GM19397 (cell line): ENCODE results near the gene DSEL.

Source experiments
- ATAC-seq: cut with Tn5 transposase; IDR thresholded peaks from one replicate; pipeline ENCODE4 v1.9.1; 2021; ENCODE audit warnings: mild to moderate bottlenecking, moderate library complexity; ENCODE audit not compliant: unreplicated experiment

DSEL gene

GRCh38 chr18:67504739-67505138 is 11.8 kb downstream of the DSEL start:
- no peak for ATAC-seq

GRCh38 chr18:67500522-67501205 is 15.9 kb downstream of the DSEL start:
- ATAC-seq = no peak

GRCh38 chr18:67496469-67496868 is 20.1 kb downstream of the DSEL start:
- ATAC-seq = no peak

GRCh38 chr18:67486534-67486933 is 30.0 kb downstream of the DSEL start:
- no peak for ATAC-seq

GRCh38 chr18:67485655-67486054 is 30.9 kb downstream of the DSEL start:
- ATAC-seq = no peak

GRCh38 chr18:67484458-67484857 is 32.1 kb downstream of the DSEL start:
- ATAC-seq = no peak

GRCh38 chr18:67483952-67484351 is 32.6 kb downstream of the DSEL start:
- ATAC-seq = no peak

- ATAC-seq = no peak
Observed at GRCh38 chr18:67483237-67483636, 33.3 kb downstream of the DSEL start.

- no peak for ATAC-seq
Observed at GRCh38 chr18:67478249-67478648, 38.3 kb downstream of the DSEL start.

- ATAC-seq = no peak
Observed at GRCh38 chr18:67477522-67477921, 39.0 kb downstream of the DSEL start.

GRCh38 chr18:67476585-67476984 is 39.9 kb downstream of the DSEL start:
- no peak for ATAC-seq

GRCh38 chr18:67475673-67476072 is 40.8 kb downstream of the DSEL start:
- no peak for ATAC-seq

- ATAC-seq = no peak
Observed at GRCh38 chr18:67468038-67468437, 48.5 kb downstream of the DSEL start.

- ATAC-seq = no peak
Observed at GRCh38 chr18:67467188-67467587, 49.3 kb downstream of the DSEL start.

- ATAC-seq = no peak
Observed at GRCh38 chr18:67464499-67464898, 52.0 kb downstream of the DSEL start.

- ATAC-seq = no peak
Observed at GRCh38 chr18:67463829-67464228, 52.7 kb downstream of the DSEL start.

GRCh38 chr18:67456711-67457110 is 59.8 kb downstream of the DSEL start:
- no peak for ATAC-seq
